ENCODE measurements around the gene MAP7. TPM values are rescaled to one million over a fixed set of nuclear protein-coding genes. Genes with fewer than 3 reads are reported as not detected.

Gene MAP7
- total and polyA plus RNA-seq, 9 of the 15 experiments (the other 6 are each of a cell fraction or from before 2014, with no cell fraction given), result 0.76 to 7.7 (median 3.9) TPM

- TF ChIP-seq SMARCB1 (IDR thresholded peaks at IDR 0.05; ENCODE audit: insufficient read length, low read depth) (no peak), SRF (CRISPR knock-in tag; IDR thresholded peaks at IDR 0.05) (peak in 1 of 2 experiments; percentile 54; a peak in 1 of 4 replicates), ARID3B (CRISPR knock-in tag; IDR thresholded peaks at IDR 0.05; ENCODE audit: borderline replicate concordance) (no peak), RBM39 (optimal IDR thresholded peaks at IDR 0.05; ENCODE audit: low read depth, low read length) (no peak), SREBF2 (CRISPR knock-in tag; IDR thresholded peaks at IDR 0.05) (no peak)
Measured at GRCh38 chr6:136425793-136426192, 124.4 kb downstream of the MAP7 start (continued).

GRCh38 chr6:136424901-136425300 lies 125.3 kb downstream of the MAP7 start:
- Histone ChIP-seq H3K9me3 (replicated peaks; ENCODE audit: control insufficient read depth, insufficient read depth, low read depth, low read length) (no peaks in the 10 kb centered on the region), H3K4me3 (no peak overlapping the region), H3K27me3 (ENCODE audit: control insufficient read depth in 2 of 2, insufficient read depth in 2 of 2, low read length in 2 of 2) (no peaks in the 10 kb centered on the region; a peak in 1 of 5 replicates), H3K4me1 (replicated peaks in 1 of 2; ENCODE audit: control insufficient read depth in 2 of 2, insufficient read depth in 2 of 2, low read length in 2 of 2) (peaks cover 4 to 56% of the 10 kb centered on the region in 2 experiments), H4K20me1 (replicated peaks; ENCODE audit: control insufficient read depth, insufficient read depth, low read length) (no peaks in the 10 kb centered on the region), H2AFZ (ENCODE audit: low read depth, low read length) (no peak overlapping the region), H3K9me1 (ENCODE audit: control insufficient read depth, insufficient read depth, low read length) (no peaks in the 10 kb centered on the region), H3K79me2 (ENCODE audit: control insufficient read depth, insufficient read depth, low read length) (no peaks in the 10 kb centered on the region), H3K36me3 (ENCODE audit: control insufficient read depth, insufficient read depth, low read length) (no peaks in the 10 kb centered on the region), H3K4me2 (ENCODE audit: insufficient read depth, low read length) (no peak overlapping the region), H3K27ac (ENCODE audit: extremely low read depth, low read depth, low read length) (no peak overlapping the region), H3K9ac (ENCODE audit: insufficient read depth in 1 of 2, low read depth in 2 of 2, low read length in 2 of 2) (no peak overlapping the region)
- BruUV-seq (replicated peaks), result no TSS peak
- WGBS (ENCODE audit: insufficient coverage, low coverage, missing lambda C conversion rate), result 28% methylated on average over 5 of the region's 5 CpGs
- ChIA-PET CTCF (ENCODE audit: low intra/inter-chr PET ratio) (no interaction called here), POLR2A (interaction anchor here (0.6 to 3.8 kb wide), 4 partner anchors 13 to 67 kb away, joined by 3 to 14 read pairs (median 3); no protein-coding TSS in a partner anchor)
- intact Hi-C loops (cut with micrococcal nuclease) (loop anchor here (5.0 kb wide), 1 partner anchor 122 kb away; no protein-coding TSS in a partner anchor), in situ Hi-C loops (cut with MboI) (no loop called here)
- no peak for ATAC-seq
- no peak for DNase-seq (ENCODE audit: extremely low read depth in 1 of 4, low spot score in 3 of 4)
- FAIRE-seq, result no peak
- TF ChIP-seq PBX2 (CRISPR knock-in tag; IDR thresholded peaks at IDR 0.05; ENCODE audit: low read depth) (no peak), PBX2 (tag; conservative IDR thresholded peaks at IDR 0.05; ENCODE audit: low read depth) (peak; percentile 54), HDAC6 (IDR thresholded peaks at IDR 0.05; ENCODE audit: low read depth, low read length) (no peak), ARID1B (IDR thresholded peaks at IDR 0.05) (no peak), CEBPB (tag; IDR thresholded peaks at IDR 0.05) (no peak), ZNF395 (CRISPR knock-in tag; IDR thresholded peaks at IDR 0.05) (no peak)
